ENCODE data around the gene PACSIN2.

DNA sequence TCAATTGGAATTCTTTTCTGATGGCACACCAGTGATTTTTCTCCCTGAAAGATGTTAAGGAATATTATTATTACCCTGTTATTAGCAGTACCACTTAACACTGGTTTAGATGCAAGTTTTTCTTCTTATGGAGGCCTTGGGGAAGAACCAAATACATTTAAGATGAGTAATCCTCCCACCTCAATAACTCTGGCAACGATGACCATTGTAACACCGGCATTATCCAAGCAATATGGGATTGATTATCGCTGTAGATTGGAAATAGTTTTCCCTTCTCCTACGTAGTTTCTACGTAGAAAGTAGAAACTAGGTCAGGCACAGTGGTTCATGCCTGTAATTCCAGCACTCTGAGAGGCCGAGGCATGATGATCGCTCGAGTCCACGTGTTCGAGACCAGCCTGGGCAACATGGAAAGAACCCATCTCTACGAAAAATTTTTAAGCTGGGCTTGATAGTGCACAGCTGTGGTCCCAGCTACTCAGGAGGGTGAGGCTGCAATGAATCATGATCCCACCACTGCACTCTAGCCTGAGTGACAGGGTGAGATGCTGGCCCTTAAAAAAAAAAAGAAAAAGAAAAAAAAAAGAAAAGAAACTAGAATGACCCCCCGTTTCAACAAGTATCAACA lies 45.5 kb downstream of the PACSIN2 start:
- TF ChIP-seq EZH2phosphoT487 (IDR thresholded peaks at IDR 0.05; ENCODE audit: insufficient read depth, low read depth) (no peak), EZH2 (IDR thresholded peaks at IDR 0.05; ENCODE audit: insufficient read depth, poor library complexity, severe bottlenecking) (no peak)

Data from GM23248 (cell line).